GM23338 (cell line): Measurements from ENCODE around the gene MBD3L5. TPM values are rescaled to one million over a fixed set of nuclear protein-coding genes. Genes with fewer than 3 reads are reported as not detected.

Experiments
- ATAC-seq: fragments of 200-7000 bp; cut with Tn5 transposase; 3 replicates; pipeline ENCODE4 v1.9.1; 2020
- DNase-seq: peaks from one replicate; pipeline ENCODE4 v3.0.0-alpha.2; 2015; ENCODE audit warnings: low spot score
- H2AFZ ChIP-seq: fragments of 200-600 bp; sonication (generic); 2 replicates; pipeline ENCODE4 v1.8.0; 2016; ENCODE audit warnings: antibody characterized with exemption, mild to moderate bottlenecking, moderate library complexity
- H3F3A ChIP-seq: fragments of 200-600 bp; sonication (generic); replicated peaks from 2 replicates; pipeline ENCODE4 v1.8.0; 2017; ENCODE audit warnings: antibody characterized with exemption, mixed run types, low read depth
- H3K27ac ChIP-seq: fragments of 200-600 bp; sonication (generic); 2 replicates; pipeline ENCODE4 v1.6.1; 2016; ENCODE audit warnings: low read depth
- H3K27me3 ChIP-seq: fragments of 200-600 bp; sonication (generic); 2 replicates; pipeline ENCODE4 v1.8.0; 2016; ENCODE audit warnings: mild to moderate bottlenecking, mixed run types, moderate library complexity; ENCODE audit not compliant: insufficient read depth
- H3K36me3 ChIP-seq: fragments of 200-600 bp; sonication (generic); 2 replicates; pipeline ENCODE4 v1.8.0; 2016; ENCODE audit warnings: mild to moderate bottlenecking; ENCODE audit not compliant: insufficient read depth
- H3K4me1 ChIP-seq: fragments of 200-600 bp; sonication (generic); 2 replicates; pipeline ENCODE4 v1.8.0; 2016; ENCODE audit warnings: mild to moderate bottlenecking, moderate library complexity; ENCODE audit not compliant: insufficient read depth
- H3K4me2 ChIP-seq: fragments of 200-600 bp; sonication (generic); 2 replicates; pipeline ENCODE4 v1.7.1; 2017; ENCODE audit warnings: mixed run types
- H3K4me3 ChIP-seq: fragments of 200-600 bp; sonication (generic); 2 replicates; pipeline ENCODE4 v1.6.1; 2016; ENCODE audit warnings: mixed run types
- H3K79me2 ChIP-seq: fragments of 200-600 bp; sonication (generic); replicated peaks from 2 replicates; pipeline ENCODE4 v1.8.0; 2017; ENCODE audit warnings: mild to moderate bottlenecking; ENCODE audit not compliant: insufficient read depth
- H3K9me2 ChIP-seq: fragments of 200-600 bp; sonication (generic); 2 replicates; pipeline ENCODE4 v1.8.0; 2017; ENCODE audit not compliant: insufficient read depth
- H4K20me1 ChIP-seq: fragments of 200-600 bp; sonication (generic); replicated peaks from 2 replicates; pipeline ENCODE4 v1.8.0; 2017; ENCODE audit warnings: mild to moderate bottlenecking; ENCODE audit not compliant: insufficient read depth
- H3K27ac Mint-ChIP-seq: 2 replicates; pipeline ENCODE4 v1.8.0; 2020; ENCODE audit warnings: inconsistent platforms, mild to moderate bottlenecking, moderate library complexity, mixed read lengths
- H3K27me3 Mint-ChIP-seq: 3 replicates; pipeline ENCODE4 v1.8.0; 2022; ENCODE audit warnings: low read depth, mild to moderate bottlenecking, moderate library complexity, mixed read lengths, inconsistent platforms; ENCODE audit not compliant: insufficient read depth, poor library complexity
- H3K36me3 Mint-ChIP-seq: 3 replicates; pipeline ENCODE4 v1.8.0; 2021; ENCODE audit warnings: low read depth, mild to moderate bottlenecking, inconsistent platforms, moderate library complexity, mixed read lengths
- H3K4me1 Mint-ChIP-seq: 3 replicates; pipeline ENCODE4 v1.8.0; 2020; ENCODE audit warnings: mild to moderate bottlenecking, inconsistent platforms, mixed read lengths
- H3K4me3 Mint-ChIP-seq: 3 replicates; pipeline ENCODE4 v1.8.0; 2021; ENCODE audit warnings: moderate library complexity, mild to moderate bottlenecking, inconsistent platforms, mixed read lengths
- H3K9me3 Mint-ChIP-seq: 3 replicates; pipeline ENCODE4 v1.8.0; 2020; ENCODE audit warnings: moderate library complexity, mild to moderate bottlenecking, inconsistent platforms, mixed read lengths
- ZNF331 ChIP-seq: fragments of 250-450 bp; sonication (Bioruptor Pico); IDR thresholded peaks from 2 replicates; pipeline ENCODE4 v1.5.0; 2020; ENCODE audit warnings: low read depth, mild to moderate bottlenecking, moderate library complexity
- polyA plus RNA-seq: library from polyadenylated mRNA; unstranded; fragments of >200 nt; fragmentation: Nextera tagmentation; extraction: Ambion mirVana; gene quantifications from 2 replicates; pipeline ENCODE4 v1.2.1, GENCODE V29; 2016
- total RNA-seq: library from RNA; depleted of rRNA; stranded (reverse); fragments of >200 nt; shearing (Covaris generic); gene quantifications from 2 replicates; pipeline ENCODE4 v1.2.3, GENCODE V29; 2014
- TF ChIP-seq, protein P1 (sequence below): fragments of 250-450 bp; sonication (Bioruptor Pico); IDR thresholded peaks from 2 replicates; pipeline ENCODE4 v1.5.0; 2020; ENCODE audit warnings: mild to moderate bottlenecking, moderate library complexity
- TF ChIP-seq, protein P2 (sequence below), 2 experiments: fragments of 200-600 bp in 1 of 2; sonication (generic) in 1 of 2; conservative IDR thresholded peaks; 2 replicates each; pipeline versions ENCODE4 v1.5.1 to v1.6.1; 2016 to 2017; ENCODE audit warnings: antibody characterized with exemption in 2 of 2, low read depth in 2 of 2, mild to moderate bottlenecking in 2 of 2, moderate library complexity in 1 of 2

Gene MBD3L5
- total and polyA plus RNA-seq, 2 experiments from 2014 or later, result not detected

DNA sequence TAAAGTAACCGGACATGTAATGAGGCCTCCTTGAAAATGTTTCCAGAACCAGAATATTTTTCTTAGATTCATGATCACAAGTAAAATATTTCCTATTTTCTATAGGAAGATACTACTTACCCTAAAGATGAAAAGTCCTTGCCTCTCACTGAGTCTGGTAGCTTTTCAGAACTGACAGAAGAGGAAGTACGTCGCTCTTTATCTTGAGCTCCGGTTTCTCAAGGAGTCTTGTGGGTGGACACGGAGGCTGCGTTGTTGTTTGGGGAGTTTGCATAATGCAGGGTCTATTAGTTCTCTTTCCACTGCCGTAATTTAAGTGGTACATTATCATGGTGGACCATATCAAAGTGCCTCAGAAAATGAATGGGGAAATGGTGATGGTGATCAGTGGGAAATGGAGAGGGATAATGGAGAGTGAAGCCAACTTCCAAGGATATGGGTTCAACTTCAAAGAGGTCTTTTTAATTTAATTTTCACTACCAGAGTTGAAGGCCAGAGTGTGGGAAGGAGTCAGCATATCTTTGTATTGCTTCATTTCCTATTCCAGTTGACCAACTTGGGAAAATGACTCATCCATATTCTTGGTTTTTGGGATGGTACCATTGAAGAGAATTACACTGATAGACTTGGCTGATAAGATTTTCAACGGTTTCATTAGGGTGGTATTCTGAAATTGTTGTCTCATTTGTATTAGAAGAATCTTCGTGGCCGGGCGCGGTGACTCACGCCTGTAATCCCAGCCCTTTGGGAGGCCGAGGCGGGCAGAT is 32.5 kb upstream of the MBD3L5 start:
- no peaks in the 10 kb centered on the region for H3K9me2 ChIP-seq
- H3K4me3 ChIP-seq, result no peak overlapping the region
- no peaks in the 10 kb centered on the region for H3K27me3 ChIP-seq
- H3K36me3 Mint-ChIP-seq, result peaks cover 59% of the 10 kb centered on the region
- peaks cover 7% of the 10 kb centered on the region for H3K27me3 Mint-ChIP-seq
- no peaks in the 10 kb centered on the region for H3K4me1 ChIP-seq
- H3K27ac Mint-ChIP-seq, result no peak overlapping the region
- no peak overlapping the region for H3K4me2 ChIP-seq
- no peak overlapping the region for H3K27ac ChIP-seq
- H3K79me2 ChIP-seq, result no peaks in the 10 kb centered on the region
- ATAC-seq, result no peak
- no peaks in the 10 kb centered on the region for H3F3A ChIP-seq
- no peaks in the 10 kb centered on the region for H3K4me1 Mint-ChIP-seq
- H4K20me1 ChIP-seq, result no peaks in the 10 kb centered on the region
- peaks cover 93% of the 10 kb centered on the region for H3K9me3 Mint-ChIP-seq
- no peak overlapping the region for H3K4me3 Mint-ChIP-seq
- peaks cover 3% of the 10 kb centered on the region; the same call in 1 of the 2 replicates for H3K36me3 ChIP-seq
- DNase-seq, result no peak
- H2AFZ ChIP-seq, result no peak overlapping the region
- TF ChIP-seq, protein P1, sequence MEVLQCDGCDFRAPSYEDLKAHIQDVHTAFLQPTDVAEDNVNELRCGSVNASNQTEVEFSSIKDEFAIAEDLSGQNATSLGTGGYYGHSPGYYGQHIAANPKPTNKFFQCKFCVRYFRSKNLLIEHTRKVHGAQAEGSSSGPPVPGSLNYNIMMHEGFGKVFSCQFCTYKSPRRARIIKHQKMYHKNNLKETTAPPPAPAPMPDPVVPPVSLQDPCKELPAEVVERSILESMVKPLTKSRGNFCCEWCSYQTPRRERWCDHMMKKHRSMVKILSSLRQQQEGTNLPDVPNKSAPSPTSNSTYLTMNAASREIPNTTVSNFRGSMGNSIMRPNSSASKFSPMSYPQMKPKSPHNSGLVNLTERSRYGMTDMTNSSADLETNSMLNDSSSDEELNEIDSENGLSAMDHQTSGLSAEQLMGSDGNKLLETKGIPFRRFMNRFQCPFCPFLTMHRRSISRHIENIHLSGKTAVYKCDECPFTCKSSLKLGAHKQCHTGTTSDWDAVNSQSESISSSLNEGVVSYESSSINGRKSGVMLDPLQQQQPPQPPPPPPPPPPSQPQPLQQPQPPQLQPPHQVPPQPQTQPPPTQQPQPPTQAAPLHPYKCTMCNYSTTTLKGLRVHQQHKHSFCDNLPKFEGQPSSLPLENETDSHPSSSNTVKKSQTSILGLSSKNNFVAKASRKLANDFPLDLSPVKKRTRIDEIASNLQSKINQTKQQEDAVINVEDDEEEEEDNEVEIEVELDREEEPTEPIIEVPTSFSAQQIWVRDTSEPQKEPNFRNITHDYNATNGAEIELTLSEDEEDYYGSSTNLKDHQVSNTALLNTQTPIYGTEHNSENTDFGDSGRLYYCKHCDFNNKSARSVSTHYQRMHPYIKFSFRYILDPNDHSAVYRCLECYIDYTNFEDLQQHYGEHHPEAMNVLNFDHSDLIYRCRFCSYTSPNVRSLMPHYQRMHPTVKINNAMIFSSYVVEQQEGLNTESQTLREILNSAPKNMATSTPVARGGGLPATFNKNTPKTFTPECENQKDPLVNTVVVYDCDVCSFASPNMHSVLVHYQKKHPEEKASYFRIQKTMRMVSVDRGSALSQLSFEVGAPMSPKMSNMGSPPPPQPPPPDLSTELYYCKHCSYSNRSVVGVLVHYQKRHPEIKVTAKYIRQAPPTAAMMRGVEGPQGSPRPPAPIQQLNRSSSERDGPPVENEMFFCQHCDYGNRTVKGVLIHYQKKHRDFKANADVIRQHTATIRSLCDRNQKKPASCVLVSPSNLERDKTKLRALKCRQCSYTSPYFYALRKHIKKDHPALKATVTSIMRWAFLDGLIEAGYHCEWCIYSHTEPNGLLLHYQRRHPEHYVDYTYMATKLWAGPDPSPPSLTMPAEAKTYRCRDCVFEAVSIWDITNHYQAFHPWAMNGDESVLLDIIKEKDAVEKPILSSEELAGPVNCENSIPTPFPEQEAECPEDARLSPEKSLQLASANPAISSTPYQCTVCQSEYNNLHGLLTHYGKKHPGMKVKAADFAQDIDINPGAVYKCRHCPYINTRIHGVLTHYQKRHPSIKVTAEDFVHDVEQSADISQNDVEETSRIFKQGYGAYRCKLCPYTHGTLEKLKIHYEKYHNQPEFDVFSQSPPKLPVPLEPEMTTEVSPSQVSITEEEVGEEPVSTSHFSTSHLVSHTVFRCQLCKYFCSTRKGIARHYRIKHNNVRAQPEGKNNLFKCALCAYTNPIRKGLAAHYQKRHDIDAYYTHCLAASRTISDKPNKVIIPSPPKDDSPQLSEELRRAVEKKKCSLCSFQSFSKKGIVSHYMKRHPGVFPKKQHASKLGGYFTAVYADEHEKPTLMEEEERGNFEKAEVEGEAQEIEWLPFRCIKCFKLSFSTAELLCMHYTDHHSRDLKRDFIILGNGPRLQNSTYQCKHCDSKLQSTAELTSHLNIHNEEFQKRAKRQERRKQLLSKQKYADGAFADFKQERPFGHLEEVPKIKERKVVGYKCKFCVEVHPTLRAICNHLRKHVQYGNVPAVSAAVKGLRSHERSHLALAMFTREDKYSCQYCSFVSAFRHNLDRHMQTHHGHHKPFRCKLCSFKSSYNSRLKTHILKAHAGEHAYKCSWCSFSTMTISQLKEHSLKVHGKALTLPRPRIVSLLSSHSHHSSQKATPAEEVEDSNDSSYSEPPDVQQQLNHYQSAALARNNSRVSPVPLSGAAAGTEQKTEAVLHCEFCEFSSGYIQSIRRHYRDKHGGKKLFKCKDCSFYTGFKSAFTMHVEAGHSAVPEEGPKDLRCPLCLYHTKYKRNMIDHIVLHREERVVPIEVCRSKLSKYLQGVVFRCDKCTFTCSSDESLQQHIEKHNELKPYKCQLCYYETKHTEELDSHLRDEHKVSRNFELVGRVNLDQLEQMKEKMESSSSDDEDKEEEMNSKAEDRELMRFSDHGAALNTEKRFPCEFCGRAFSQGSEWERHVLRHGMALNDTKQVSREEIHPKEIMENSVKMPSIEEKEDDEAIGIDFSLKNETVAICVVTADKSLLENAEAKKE (CRISPR knock-in tag), result no peak
- TF ChIP-seq ZNF331 (CRISPR knock-in tag), result no peak
- TF ChIP-seq, protein P2, sequence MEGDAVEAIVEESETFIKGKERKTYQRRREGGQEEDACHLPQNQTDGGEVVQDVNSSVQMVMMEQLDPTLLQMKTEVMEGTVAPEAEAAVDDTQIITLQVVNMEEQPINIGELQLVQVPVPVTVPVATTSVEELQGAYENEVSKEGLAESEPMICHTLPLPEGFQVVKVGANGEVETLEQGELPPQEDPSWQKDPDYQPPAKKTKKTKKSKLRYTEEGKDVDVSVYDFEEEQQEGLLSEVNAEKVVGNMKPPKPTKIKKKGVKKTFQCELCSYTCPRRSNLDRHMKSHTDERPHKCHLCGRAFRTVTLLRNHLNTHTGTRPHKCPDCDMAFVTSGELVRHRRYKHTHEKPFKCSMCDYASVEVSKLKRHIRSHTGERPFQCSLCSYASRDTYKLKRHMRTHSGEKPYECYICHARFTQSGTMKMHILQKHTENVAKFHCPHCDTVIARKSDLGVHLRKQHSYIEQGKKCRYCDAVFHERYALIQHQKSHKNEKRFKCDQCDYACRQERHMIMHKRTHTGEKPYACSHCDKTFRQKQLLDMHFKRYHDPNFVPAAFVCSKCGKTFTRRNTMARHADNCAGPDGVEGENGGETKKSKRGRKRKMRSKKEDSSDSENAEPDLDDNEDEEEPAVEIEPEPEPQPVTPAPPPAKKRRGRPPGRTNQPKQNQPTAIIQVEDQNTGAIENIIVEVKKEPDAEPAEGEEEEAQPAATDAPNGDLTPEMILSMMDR (conservative IDR thresholded peaks at IDR 0.05; ENCODE audit: low read depth in 2 of 2), result no peak
